Sigmoid colon (tissue), 4 donors: Measurements from ENCODE around the gene CUX1.

ENCODE experiments used
- CTCF ChIP-seq, 4 experiments: fragments of 450-650 bp in 3 of 4; fragments of 200-600 bp in 1 of 4; IDR thresholded peaks; one replicate each; pipeline ENCODE4 v1.5.1; 2016 to 2019; ENCODE audit warnings: antibody characterized with exemption in 4 of 4, mild to moderate bottlenecking in 3 of 4, moderate library complexity in 2 of 4
- EP300 ChIP-seq, 4 donors: sonication (generic); formaldehyde crosslinking; IDR thresholded peaks; one replicate each; pipeline ENCODE4 v1.6.1; 2017; ENCODE audit warnings: antibody characterized with exemption in 4 of 4
- POLR2A ChIP-seq, 2 donors: fragments of 450-650 bp; IDR thresholded peaks; one replicate each; pipeline ENCODE4 v1.6.1; 2016; ENCODE audit warnings: antibody characterized with exemption in 2 of 2, mild to moderate bottlenecking in 2 of 2, moderate library complexity in 2 of 2
- POLR2AphosphoS5 ChIP-seq, 4 donors: sonication (generic); formaldehyde crosslinking; IDR thresholded peaks; one replicate each; pipeline ENCODE4 v1.6.1; 2017; ENCODE audit warnings: antibody characterized with exemption in 4 of 4

- no peak for TF ChIP-seq CTCF (IDR thresholded peaks at IDR 0.05)
- TF ChIP-seq POLR2AphosphoS5 (IDR thresholded peaks at IDR 0.05), result peak; percentile 97 to 99 (median 98)
- TF ChIP-seq POLR2A (IDR thresholded peaks at IDR 0.05), result no peak
- TF ChIP-seq EP300 (IDR thresholded peaks at IDR 0.05), result peak; percentile 92 to 97 (median 96)
Observed at GRCh38 chr7:101912716-101913110, 95.3 kb downstream of the CUX1 start.
